ENCODE data around the gene KAT7.
"Not testable (repeated sequence)": the region's sequence is repeated elsewhere in the genome, so short reads cannot be mapped to it uniquely, and the experiment has no call there.

Gene KAT7

DNA sequence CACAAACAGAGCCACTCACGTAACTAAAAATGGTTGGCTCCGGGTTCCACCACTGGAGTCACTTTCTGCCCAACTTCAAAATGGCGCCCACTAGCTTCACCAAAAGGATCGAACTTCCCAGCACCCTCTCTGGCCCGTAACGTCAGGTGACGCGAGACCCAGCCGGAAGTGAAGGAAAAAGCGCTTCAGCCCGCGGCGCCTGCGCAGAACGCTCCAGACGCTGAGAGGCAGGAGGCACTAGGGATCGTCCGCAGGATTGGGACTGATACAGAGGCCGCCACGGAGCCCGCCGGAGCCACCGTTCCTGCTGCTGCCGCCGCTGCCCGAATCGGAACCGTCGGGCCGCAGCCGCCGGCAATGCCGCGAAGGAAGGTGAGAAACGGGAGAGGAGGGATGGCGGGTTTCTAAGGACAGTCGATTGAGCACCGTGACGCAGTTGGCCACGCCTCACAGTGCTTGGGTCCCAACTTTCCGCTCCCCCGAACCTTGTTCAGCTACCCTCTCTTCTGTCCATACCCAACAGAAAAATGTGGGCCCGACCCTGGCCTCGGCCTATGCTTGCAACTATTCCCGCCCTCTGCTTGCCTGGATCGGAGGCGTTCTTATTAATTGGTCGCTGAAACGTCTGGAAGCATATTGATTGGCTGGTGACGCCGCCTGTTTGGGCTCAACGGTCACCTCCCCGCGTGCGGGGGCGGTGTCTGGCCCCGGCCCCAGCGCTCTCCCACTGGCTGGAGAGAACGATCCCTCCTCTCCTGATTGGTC lies at the start of gene KAT7:
Gene KAT7 (plus strand): TSS at position 204 of the 765 bp plus-strand sequence. CDS start 154 bp downstream, at position 358.
- DNase-seq: peak; percentile 98

DNA sequence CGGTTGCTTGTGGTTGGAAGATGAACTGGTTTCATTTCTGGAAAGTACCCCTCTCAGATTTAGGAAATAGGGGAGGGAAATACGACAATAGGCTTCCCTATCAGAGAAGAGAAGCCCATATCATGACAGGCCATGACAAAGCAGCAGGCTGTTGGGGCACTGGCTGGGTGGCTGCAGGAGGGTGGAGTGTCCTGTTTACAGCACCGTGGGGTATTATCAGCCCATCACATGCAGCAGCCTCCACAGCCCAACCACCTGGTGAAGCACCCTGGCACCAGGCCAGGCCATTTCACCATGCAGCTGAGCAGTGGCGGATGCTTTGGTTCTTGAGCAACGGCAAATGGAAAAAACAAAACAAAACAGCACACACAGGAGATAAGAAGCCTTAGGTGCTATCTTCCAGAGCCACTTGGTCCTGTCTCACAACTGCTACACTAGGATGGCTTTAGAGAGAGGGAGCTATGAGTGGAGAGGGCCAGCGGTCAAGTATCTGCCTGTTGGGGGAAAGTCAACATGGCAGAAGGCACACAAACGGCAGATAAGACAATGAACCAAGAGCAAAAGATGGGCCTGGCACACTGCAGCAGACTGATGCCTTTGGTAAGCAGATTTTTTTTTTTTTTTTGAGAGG lies 48.7 kb upstream of the KAT7 start:
- peak; percentile 85 for DNase-seq

DNA sequence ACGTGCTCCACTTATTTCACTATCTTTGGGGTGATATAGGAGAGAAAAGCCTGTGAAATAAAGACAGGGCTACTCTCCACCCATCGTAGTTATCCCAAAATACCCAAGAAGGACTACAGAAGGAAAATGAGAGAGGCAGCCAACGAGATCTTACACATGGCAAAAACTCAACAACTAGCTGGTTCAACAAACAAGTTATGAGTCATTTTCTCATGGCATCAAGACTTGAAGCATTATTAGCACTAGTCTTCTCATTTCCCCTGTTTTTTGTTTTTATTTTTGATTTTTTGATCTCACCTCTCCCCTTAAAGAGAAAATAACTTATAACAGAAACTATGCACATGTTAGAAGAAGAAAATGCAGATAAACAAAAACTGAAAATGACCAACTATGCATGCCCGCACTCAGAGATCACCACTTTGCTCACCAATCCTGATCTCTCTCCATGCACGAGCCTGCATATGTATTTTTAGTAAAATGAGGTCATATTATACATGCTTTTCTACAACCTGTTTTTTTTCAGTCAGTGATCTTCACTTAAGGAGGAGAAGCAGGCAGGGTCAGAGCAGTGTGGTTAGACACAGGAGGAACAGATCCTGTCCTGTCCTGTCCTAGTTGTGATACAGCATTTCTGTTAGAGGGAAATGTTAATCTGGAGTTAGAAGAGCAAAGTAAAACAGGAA lies 47.3 kb upstream of the KAT7 start:
- DNase-seq: peak; percentile 13

DNA sequence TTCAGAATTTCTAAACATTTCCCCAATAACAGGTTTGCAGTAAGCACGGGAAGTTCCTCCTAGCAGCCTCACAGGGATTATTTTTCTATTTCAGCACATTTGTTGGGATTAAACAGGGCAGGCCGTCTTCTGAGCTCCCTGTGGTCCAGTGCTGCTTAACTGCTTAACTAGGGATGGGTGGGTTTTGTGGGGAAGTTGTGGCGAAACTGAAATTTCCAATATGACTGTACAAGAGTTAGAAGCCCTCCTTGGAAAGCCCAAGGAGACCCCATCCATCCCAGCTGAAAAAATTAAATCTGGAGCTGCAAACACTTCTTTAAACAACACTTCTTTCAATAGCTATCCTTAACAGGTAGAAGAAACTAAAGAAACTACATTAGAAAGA lies 46.8 kb upstream of the KAT7 start:
- no peak for DNase-seq

DNA sequence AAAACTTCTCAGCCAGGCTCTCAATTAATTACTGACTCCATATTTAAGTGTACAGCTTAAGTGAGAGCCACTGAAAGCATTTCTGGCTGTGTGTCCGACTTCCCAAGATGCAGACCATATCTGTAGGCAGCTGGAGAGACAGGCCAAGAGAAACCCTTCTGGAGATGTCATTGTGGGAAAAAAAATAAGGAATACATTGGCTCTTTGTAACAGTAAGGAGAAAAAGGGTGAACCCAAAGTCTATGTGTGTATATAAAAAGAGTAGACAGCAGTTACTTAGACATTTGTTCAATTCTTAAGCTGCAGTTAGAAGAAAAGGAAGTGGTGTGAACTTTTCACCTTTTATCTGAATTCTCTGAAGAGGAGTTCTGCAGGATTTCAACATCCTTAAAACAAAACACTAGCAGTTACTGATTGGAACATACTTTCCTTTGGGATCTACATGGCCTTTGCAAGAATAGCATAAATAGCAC lies 46.3 kb upstream of the KAT7 start:
- DNase-seq: peak; percentile 10

DNA sequence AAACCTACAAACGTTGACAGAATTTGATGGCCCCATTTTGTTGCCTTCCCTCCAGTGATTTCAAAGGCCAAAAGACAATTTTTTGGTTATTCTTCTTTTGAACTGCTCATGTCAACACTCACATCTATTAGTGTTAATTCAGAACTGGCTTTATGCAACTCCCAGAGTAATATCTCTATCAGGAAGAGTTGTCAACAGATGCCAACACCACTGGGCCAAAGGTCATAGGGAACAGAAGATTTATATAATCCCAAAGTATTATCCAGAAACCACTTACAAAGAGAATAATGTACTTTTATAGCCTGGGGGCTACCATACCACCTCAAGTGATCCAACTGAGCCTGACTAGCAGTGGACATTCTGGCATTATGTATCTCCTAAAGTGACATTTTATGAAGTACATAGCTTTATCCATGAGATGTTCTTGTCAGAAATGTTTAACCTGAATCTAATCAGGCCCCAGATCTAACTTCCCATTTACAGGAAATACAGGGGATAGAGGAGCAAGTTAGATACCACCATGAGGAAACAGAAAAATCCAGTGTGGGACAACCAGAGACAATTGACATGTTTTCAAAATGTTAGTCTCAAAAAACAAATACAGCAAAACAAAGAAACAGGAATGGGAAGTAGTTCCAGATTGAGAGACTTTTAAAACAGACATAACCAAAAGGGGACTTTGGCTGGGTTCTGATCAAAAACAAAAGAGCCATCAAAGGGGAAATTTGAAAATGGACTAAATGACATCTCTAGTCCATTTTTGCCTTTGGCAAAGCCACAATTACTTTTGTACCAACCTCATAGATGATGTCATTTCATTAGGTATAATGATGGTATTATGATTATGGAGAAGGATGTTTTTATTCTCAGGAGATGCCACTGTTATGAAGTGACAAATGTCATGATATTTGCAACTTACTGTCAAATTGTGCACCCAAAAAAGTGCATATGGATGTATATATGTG lies 43.0 kb upstream of the KAT7 start:
- no peak for DNase-seq

DNA sequence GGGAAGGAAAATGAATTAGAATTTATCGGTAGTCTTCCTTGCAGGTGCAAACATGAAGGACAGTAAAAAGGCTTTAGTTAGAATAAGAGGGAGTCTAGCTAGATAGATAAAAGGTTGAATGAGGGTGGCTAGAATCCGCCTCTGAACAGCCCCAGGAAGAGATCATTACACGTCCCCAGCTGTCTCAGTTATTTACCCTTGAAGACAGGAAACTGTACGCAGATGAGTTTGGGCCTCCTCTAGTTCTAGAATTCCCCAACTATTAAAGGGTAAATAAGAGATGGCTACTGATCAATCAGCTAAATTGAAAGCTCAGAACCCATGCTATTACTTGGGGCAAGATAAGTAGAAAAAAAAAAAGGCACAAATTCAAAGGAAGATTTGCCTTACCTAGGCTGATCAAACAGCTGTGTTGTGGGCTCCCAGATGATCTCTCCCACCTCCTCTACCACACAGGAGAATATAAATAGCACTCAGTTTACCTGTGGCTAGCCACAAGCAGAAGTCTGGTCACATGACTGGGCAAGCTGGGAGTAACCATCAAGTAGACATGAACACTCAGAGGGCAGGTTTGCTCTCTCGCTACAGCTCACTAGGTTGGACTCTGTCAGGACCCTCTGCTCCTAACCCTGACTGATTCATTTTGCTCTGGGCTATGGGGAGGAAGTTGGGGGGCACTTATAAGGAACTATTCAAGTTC lies 41.5 kb upstream of the KAT7 start:
- no peak for DNase-seq

DNA sequence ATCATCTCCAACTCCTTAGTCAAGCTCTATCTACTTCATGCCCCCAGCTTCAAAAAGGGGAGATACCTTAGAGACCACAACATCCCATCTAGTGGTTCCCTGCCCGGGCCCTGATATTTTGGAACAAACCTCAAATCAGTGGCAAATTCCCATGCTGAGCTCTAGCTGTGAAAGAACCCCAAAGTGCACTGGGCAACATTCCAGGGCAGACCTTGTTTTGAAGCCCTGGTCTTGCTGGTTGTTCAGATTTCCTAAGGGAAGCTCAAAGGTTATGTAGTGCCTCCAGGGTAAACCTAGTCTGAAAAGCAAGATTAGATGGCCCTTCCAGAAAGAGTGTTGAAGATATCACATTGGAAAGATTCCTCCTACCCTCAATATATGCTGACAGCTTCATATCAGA lies 40.8 kb upstream of the KAT7 start:
- DNase-seq: no peak

DNA sequence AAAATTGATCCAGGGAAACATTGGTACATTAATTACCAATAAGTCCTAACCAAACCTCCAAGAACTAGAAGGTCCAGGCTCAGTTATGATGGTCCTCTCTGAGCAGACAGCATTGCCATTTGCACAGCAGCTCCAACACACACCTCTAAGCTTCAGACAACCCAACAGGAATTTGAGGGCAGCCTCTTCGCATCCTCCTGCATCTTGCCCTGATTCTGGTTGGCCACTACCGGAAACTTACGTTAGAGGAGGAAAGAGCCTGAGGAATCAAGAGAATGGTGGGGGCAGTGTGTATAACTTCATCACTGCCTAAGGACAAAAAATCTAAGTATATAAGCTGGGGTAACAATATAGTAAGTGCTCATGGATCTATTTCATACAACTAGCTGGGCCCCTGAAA lies 40.3 kb upstream of the KAT7 start:
- DNase-seq: no peak

DNA sequence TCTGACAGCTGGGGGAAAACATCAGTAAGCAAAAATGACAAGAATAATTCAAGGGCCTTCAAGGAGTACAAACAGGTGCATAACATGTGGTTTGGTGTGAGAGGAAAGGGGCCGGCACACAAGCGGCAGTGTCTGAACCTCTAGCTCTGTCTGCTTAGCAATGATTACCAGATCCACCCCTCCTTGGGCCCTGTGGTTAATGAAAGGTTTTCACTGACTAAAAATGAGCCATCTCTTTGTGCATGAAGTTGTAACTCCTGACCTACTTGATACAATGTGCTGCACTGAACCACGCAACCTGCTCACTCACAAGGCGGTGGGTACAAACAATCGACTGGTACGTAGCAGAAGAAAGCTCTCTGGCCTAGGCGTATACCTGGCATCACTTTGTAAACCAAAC lies 39.7 kb upstream of the KAT7 start:
- DNase-seq: no peak

DNA sequence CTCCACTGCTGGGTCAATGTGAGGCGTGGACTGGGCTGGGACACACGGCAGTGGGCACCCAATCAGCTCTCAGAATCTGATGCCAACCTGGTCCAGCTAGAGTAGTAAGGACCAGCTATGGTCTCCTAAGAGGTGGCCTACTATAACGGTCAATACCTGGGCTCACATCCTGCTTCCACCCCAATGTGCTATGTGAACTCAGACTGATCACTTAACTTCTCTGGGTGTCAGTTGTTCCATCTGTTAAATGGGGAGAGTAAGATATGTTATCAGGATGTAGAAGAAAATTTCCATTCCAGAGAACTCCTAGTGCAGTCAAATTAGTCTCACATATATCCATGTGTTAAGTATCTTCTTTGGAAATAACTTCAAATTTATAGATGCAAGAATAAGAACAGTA lies 38.8 kb upstream of the KAT7 start:
- DNase-seq: no peak

DNA sequence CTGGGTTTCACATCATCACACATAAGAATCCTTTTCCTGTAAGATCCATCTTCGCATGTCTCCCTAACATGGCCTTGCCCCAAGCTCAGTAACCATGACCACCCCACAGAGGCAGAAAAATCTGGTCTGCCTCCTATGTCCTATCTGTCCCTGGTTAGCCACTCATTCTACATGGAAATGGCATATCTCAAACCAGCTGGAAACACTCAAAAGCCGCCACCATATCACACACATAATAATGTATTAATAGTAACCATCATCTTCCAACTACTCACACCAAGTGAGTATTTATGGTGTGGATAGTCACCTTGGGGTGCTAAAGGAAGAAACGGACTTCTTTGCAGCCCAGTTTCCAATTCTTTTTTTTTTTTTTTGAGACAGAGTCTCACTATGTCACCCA lies 36.0 kb upstream of the KAT7 start:
- no peak for DNase-seq

DNA sequence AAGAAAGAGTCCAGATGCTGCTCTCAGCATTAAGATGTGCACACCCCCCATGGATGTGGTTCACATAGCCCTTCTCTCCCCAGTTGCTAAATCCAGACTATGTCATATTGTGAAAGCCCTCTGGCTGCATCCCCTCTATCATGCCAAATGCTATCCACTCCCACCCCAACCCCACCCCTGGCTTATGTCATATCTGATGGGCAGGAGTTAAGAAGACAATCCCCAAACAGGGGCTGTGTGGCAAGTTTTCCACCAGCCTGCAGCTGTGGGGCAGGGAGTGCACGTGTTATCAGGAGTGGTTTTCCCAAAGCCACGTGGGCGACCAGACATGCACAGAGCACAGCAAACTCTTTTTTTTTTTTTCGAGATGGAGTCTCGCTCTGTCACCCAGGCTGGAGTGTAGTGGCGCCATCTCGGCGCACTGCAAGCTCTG lies 34.5 kb upstream of the KAT7 start:
- no peak for DNase-seq

DNA sequence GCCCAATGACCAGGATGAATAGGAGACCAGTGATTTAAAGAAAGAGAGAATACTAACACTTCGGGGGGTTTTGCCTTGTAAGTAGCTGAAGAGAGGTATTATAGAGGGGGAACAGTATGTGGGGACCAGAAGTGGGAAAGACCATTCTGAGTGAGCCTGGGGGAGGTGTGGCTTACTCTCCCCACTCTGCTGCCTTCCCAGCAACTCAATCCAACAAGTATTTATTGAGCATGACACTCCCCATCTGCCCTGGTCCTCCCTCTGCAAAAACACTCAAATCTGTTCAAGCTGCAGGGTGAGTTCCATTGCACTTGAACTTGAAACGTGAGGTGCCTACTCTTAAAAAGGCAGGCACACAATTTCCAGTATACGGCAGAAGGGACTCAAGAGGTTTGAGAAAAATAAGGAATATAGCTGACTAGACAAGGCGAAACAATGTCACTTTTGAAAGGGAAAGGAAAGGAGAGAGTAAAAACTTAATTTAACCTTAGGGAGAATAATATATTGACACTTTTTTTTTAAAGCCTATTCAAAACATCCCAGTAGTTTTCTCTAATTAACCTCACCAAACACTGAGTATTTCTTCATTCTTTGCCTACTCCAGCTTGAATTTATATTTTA lies 32.7 kb upstream of the KAT7 start:
- no peak for DNase-seq

DNA sequence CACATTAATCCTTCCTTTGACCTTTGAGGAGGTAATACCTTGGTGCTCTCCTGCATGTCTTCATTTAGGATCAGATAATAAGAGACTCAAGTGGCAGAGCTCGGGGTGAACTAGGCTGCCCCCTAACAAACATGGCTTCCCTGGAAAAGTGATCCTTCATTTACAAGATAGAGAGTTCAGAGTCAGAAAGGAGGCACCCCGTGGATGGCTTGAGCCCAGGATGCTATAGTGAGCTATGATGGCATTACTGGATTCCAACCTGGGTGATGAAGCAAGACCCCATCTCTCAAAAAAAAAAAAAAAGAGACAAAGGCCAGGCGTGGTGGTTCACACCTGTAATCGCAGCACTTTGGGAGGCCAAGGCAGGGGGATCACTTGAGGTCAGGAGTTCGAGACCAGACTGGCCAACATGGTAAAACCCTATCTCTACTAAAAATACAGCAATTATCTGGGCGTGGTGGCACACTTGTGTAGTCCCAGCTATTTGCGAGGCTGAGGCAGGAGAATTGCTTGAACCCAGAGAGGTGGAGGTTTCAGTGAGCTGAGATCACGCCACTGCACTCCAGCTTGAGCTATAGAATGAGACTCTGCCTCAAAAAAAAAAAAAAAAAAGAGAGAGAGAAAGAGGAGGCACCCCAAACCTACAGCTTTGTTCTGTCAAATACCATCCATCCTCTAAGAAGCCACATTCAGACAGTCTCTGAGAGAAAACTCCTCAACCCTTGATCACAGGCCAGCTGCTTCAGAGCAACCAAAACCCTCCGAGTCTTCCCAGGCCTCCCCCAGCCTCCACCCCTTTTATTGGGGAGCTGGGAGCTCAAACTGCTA lies 31.9 kb upstream of the KAT7 start:
- DNase-seq: no peak

DNA sequence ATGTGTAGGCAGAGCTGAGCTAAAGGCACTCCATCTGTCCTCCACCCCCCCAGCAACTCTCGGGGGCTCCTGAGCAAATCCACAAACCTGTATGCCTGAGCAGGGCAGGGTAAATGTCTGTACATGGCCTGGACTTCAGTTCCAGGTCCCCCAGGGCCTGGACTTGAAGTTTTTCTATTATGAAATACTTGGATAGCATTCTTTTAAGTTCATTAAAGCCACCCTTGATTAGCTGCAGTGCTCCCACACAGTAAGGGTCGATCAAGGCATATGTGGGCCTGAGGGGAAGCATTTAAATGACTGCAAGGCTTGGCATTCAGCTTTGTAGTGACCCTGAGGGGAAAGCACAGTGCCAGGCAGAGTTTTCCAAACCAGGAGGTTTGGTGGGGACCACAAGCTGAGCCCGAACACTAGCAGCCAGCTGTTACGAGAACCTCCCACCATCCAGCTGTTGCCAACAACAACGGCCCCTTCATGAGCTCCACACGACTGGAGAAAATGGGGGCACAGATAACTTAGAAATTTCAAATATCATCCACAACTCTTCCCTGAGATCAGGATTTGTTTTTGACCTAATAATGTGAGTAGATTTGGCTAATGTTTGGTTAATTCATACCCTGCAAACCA lies 31.2 kb upstream of the KAT7 start:
- no peak for DNase-seq

DNA sequence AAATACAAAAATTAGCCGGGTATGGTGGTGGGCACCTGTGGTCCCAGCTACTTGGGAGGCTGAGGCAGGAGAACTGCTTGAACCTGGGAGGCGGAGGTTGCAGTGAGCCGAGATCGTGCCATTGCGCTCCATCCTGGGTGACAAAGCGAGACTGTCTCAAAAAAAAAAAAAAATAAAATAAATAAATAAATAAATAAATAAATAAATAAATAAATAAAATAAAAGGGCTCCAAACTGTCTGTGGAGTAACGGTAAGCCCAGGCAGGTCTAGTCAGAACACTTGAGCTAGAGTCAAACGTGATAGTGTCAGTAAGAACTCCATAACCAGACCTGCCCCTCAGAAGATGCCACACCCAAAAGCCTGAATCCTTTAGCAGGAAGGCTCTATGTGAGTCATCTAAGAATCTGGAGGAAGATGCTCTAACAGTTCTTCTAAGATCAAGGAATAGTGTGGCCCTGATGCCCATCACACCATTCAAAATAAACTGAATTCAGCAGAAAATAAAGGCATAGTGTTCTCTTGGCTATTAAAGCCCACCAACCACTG lies 29.9 kb upstream of the KAT7 start:
- DNase-seq: not testable (repeated sequence)

DNA sequence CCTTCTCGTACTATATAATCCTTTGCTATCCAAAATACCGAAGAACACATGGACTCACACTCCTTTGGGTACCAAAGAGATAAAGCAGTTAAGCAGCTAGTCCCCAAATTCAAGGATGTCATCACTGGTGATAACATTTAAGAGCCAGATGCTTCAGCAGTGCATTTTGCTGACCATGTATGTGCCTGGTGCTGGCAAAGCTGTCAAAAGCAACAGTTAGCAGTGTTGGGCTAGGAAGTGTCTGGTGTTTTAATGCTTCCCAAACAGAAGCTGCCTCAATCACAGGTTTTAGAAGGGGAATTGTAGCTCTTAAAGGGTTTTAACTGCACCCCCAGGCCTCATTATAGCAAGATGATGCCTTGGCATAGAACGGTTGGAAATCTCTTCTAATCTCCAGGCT lies 29.3 kb upstream of the KAT7 start:
- DNase-seq: no peak

DNA sequence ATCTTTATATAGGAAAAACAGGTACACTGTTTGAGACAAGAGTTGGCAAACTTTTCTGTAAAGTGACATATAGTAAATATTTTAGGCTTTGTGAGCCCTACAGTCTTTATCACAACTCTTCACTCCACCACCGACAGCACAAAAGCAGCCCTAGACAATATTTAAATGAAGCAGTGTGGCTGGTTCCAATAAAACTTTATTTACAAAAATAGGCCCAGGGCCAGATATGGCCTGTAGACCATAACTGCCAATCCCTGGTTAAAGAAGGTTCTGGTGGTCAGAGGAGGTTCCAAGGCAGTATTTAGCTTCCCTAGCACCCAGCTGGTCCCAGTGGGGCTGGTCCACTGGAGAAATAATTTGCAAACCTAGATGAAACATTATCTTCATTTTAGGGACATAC lies 28.2 kb upstream of the KAT7 start:
- DNase-seq: no peak
